GM23248 (cell line): ENCODE measurements around the gene RPL6.

Experiments used
- EZH2 ChIP-seq: fragments of 200-600 bp; sonication (generic); IDR thresholded peaks from 2 replicates; pipeline ENCODE4 v1.6.1; 2018; ENCODE audit warnings: antibody characterized with exemption, mild to moderate bottlenecking; ENCODE audit not compliant: insufficient read depth, poor library complexity, severe bottlenecking
- EZH2phosphoT487 ChIP-seq: fragments of 200-600 bp; sonication (generic); IDR thresholded peaks from 2 replicates; pipeline ENCODE4 v1.6.1; 2018; ENCODE audit warnings: antibody characterized with exemption, moderate library complexity, mild to moderate bottlenecking, low read depth; ENCODE audit not compliant: insufficient read depth

- TF ChIP-seq EZH2, result no peak
- no peak for TF ChIP-seq EZH2phosphoT487
Measured at GRCh38 chr12:112413855-112414625, 4.6 kb upstream of the RPL6 start.
